PC-9 (cell line): ENCODE data around the gene NXT1.

Experiments used
- EZH2 ChIP-seq: fragments of 200-600 bp; sonication (generic); IDR thresholded peaks from 2 replicates; pipeline ENCODE4 v1.8.0; 2017; ENCODE audit warnings: antibody characterized with exemption, low read depth
- TF ChIP-seq, protein P1 (sequence below): fragments of 200-600 bp; sonication (generic); conservative IDR thresholded peaks from 2 replicates; pipeline ENCODE4 v1.6.1; 2017; ENCODE audit warnings: mixed run types, antibody characterized with exemption, mild to moderate bottlenecking, moderate library complexity

DNA sequence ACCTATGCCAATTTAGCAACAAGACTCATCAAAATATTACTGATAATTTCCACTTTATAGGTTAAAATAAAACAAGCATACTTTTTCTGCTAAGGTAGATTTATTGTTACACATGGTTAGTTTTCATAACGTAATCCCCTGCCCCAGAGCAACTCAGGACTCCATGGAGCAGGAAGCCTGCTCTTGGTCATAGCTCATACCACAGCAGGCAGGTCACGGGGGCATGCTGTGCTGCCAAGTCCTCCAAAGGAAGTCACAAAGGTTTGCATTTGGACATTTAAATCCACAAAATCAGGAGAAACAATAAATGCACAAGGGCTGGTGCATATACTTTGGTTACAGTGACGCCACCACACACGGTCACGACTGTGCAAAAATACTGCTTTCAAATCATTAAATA is 23.9 kb downstream of the NXT1 start:
- no peak for TF ChIP-seq EZH2
- TF ChIP-seq, protein P1, sequence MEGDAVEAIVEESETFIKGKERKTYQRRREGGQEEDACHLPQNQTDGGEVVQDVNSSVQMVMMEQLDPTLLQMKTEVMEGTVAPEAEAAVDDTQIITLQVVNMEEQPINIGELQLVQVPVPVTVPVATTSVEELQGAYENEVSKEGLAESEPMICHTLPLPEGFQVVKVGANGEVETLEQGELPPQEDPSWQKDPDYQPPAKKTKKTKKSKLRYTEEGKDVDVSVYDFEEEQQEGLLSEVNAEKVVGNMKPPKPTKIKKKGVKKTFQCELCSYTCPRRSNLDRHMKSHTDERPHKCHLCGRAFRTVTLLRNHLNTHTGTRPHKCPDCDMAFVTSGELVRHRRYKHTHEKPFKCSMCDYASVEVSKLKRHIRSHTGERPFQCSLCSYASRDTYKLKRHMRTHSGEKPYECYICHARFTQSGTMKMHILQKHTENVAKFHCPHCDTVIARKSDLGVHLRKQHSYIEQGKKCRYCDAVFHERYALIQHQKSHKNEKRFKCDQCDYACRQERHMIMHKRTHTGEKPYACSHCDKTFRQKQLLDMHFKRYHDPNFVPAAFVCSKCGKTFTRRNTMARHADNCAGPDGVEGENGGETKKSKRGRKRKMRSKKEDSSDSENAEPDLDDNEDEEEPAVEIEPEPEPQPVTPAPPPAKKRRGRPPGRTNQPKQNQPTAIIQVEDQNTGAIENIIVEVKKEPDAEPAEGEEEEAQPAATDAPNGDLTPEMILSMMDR: no peak
